Stimulated activated CD4-positive, alpha-beta T cell treated with anti-CD3 and anti-CD28 coated beads, Interleukin-12 subunit alpha, Interleukin-12 subunit beta, amount 100 ng/mL, for 4 hours (primary cell): Measurements from ENCODE around the gene KCNJ15.

Source experiments
- DNase-seq: peaks from one replicate; pipeline ENCODE4 v3.0.0-alpha.2; 2020

KCNJ15 gene

GRCh38 chr21:38329162-38329561 is 72.4 kb downstream of the KCNJ15 start:
- DNase-seq, result no peak

GRCh38 chr21:38330666-38331065 is 73.9 kb downstream of the KCNJ15 start:
- DNase-seq, result no peak

- DNase-seq, result no peak
Measured at GRCh38 chr21:38333301-38334272, 76.8 kb downstream of the KCNJ15 start.

- DNase-seq, result no peak
Measured at GRCh38 chr21:38334866-38335265, 78.1 kb downstream of the KCNJ15 start.

- DNase-seq, result no peak
Measured at GRCh38 chr21:38337793-38338192, 81.0 kb downstream of the KCNJ15 start.

GRCh38 chr21:38340131-38340530 is 83.3 kb downstream of the KCNJ15 start:
- no peak for DNase-seq

- DNase-seq, result no peak
Measured at GRCh38 chr21:38341546-38342012, 84.8 kb downstream of the KCNJ15 start.

- no peak for DNase-seq
Measured at GRCh38 chr21:38342739-38343138, 85.9 kb downstream of the KCNJ15 start.

- no peak for DNase-seq
Measured at GRCh38 chr21:38343691-38344090, 86.9 kb downstream of the KCNJ15 start.

GRCh38 chr21:38346286-38346685 is 89.5 kb downstream of the KCNJ15 start:
- DNase-seq, result no peak

GRCh38 chr21:38349111-38349746 is 92.4 kb downstream of the KCNJ15 start:
- no peak for DNase-seq

- DNase-seq, result no peak
Measured at GRCh38 chr21:38349977-38350376, 93.2 kb downstream of the KCNJ15 start.

GRCh38 chr21:38350684-38351083 is 93.9 kb downstream of the KCNJ15 start:
- no peak for DNase-seq

GRCh38 chr21:38351176-38351959 is 94.6 kb downstream of the KCNJ15 start:
- DNase-seq, result no peak

- no peak for DNase-seq
Measured at GRCh38 chr21:38351961-38352521, 95.2 kb downstream of the KCNJ15 start.

GRCh38 chr21:38352536-38353219 is 95.9 kb downstream of the KCNJ15 start:
- peak; percentile 28 for DNase-seq

- DNase-seq, result no peak
Measured at GRCh38 chr21:38354231-38354630, 97.4 kb downstream of the KCNJ15 start.

- no peak for DNase-seq
Measured at GRCh38 chr21:38354746-38355145, 98.0 kb downstream of the KCNJ15 start.

GRCh38 chr21:38355353-38355752 is 98.6 kb downstream of the KCNJ15 start:
- no peak for DNase-seq

GRCh38 chr21:38355992-38356781 is 99.4 kb downstream of the KCNJ15 start:
- DNase-seq, result peak; percentile 74
